H1 (cell line): ENCODE results near the gene NAT10. TPM values are rescaled to one million over a fixed set of nuclear protein-coding genes. Genes with fewer than 3 reads are reported as not detected.

ENCODE experiments used
- CREB1 ChIP-seq: IDR thresholded peaks from 2 replicates; pipeline ENCODE4 v1.6.1; 2012; ENCODE audit warnings: inconsistent platforms
- HDAC2 ChIP-seq, 2 experiments: fragments of 300-600 bp in 1 of 2; sonication (generic) in 1 of 2; IDR thresholded peaks; 2 replicates each; pipeline ENCODE4 v1.6.1; 2011 to 2012; ENCODE audit warnings: low read depth in 2 of 2, low read length in 2 of 2, mild to moderate bottlenecking in 2 of 2, moderate library complexity in 2 of 2, borderline replicate concordance in 1 of 2, inconsistent platforms in 1 of 2
- SP4 ChIP-seq: IDR thresholded peaks from 2 replicates; pipeline ENCODE4 v1.6.1; 2012; ENCODE audit warnings: low read length, inconsistent platforms
- polyA plus RNA-seq, 7 experiments: library from polyadenylated mRNA; depleted of rRNA in 3 of 7; stranded (reverse) in 5 of 7; unstranded in 2 of 7; fragments of >200 nt in 5 of 7; fragments of 200-250 nt in 2 of 7; gene quantifications; 1 replicate in 5 of 7; 2 replicates in 1 of 7; 4 replicates in 1 of 7; pipeline versions ENCODE4 v1.2.1 to v1.2.3, GENCODE V29; 2011 to 2013; ENCODE audit warnings: missing spikeins in 2 of 7, mixed read lengths in 2 of 7
- total RNA-seq: library from RNA; stranded (reverse); fragmentation: NEBNext Ultra II Directional; extraction: Animal tissue kit (Norgen Biotek cat#: 25700); gene quantifications from 2 replicates; pipeline ENCODE4 v1.2.1, GENCODE V29; 2021
- TF ChIP-seq, protein P1 (sequence below): fragments of 300-600 bp; sonication (generic); IDR thresholded peaks from 2 replicates; pipeline ENCODE4 v1.7.1; 2012; ENCODE audit warnings: low read length, moderate library complexity, mild to moderate bottlenecking, inconsistent platforms; ENCODE audit not compliant: insufficient replicate concordance

NAT10 gene
- total and polyA plus RNA-seq, 2 of the 8 experiments (the other 6 are each of a cell fraction or from before 2014, with no cell fraction given) = 66.3 to 89.6 TPM

DNA sequence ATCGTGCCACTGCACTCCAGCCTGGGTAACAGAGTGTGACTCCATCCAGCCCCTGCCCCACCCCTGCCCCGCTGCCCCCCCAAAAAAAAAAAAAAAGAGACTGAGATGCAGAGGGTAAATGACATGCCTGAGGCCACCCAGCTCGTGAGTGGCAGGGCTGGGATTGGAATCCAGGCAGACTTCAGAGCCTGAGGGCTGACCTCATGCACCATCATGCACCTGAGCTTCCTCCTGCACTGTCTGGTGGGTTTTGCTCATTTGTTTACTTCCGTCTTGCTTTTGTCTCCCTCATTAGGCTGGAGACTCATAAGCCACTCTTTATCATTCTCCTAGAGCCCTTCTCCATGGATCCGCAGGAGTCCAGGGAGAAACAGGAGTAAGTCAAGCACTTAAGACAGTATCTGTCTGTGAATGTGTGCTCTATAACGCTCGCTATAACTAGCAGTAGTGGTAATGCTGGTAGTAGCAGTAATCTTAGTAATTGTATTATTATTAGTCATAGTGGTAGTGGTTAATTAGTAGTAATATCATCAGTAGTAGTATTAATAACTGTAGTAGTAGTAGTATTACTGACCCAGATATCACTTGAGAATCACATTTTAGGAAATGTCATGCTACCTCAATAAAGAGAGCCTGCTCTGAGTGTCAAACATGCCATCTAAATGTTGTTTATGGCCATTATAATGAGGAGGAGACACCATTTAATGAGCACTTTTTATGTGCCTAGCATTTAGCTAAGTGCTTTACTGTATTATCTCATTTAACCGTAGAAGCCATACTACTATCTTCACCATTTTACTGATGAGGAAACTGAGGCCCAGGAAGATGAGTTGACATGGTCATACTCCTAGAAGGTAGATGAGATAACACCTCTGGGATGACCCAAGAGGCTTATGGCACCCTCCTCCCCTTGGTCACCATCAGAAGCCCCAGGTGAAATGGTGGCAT lies 85.0 kb downstream of the NAT10 start (continued):
- TF ChIP-seq, protein P1, sequence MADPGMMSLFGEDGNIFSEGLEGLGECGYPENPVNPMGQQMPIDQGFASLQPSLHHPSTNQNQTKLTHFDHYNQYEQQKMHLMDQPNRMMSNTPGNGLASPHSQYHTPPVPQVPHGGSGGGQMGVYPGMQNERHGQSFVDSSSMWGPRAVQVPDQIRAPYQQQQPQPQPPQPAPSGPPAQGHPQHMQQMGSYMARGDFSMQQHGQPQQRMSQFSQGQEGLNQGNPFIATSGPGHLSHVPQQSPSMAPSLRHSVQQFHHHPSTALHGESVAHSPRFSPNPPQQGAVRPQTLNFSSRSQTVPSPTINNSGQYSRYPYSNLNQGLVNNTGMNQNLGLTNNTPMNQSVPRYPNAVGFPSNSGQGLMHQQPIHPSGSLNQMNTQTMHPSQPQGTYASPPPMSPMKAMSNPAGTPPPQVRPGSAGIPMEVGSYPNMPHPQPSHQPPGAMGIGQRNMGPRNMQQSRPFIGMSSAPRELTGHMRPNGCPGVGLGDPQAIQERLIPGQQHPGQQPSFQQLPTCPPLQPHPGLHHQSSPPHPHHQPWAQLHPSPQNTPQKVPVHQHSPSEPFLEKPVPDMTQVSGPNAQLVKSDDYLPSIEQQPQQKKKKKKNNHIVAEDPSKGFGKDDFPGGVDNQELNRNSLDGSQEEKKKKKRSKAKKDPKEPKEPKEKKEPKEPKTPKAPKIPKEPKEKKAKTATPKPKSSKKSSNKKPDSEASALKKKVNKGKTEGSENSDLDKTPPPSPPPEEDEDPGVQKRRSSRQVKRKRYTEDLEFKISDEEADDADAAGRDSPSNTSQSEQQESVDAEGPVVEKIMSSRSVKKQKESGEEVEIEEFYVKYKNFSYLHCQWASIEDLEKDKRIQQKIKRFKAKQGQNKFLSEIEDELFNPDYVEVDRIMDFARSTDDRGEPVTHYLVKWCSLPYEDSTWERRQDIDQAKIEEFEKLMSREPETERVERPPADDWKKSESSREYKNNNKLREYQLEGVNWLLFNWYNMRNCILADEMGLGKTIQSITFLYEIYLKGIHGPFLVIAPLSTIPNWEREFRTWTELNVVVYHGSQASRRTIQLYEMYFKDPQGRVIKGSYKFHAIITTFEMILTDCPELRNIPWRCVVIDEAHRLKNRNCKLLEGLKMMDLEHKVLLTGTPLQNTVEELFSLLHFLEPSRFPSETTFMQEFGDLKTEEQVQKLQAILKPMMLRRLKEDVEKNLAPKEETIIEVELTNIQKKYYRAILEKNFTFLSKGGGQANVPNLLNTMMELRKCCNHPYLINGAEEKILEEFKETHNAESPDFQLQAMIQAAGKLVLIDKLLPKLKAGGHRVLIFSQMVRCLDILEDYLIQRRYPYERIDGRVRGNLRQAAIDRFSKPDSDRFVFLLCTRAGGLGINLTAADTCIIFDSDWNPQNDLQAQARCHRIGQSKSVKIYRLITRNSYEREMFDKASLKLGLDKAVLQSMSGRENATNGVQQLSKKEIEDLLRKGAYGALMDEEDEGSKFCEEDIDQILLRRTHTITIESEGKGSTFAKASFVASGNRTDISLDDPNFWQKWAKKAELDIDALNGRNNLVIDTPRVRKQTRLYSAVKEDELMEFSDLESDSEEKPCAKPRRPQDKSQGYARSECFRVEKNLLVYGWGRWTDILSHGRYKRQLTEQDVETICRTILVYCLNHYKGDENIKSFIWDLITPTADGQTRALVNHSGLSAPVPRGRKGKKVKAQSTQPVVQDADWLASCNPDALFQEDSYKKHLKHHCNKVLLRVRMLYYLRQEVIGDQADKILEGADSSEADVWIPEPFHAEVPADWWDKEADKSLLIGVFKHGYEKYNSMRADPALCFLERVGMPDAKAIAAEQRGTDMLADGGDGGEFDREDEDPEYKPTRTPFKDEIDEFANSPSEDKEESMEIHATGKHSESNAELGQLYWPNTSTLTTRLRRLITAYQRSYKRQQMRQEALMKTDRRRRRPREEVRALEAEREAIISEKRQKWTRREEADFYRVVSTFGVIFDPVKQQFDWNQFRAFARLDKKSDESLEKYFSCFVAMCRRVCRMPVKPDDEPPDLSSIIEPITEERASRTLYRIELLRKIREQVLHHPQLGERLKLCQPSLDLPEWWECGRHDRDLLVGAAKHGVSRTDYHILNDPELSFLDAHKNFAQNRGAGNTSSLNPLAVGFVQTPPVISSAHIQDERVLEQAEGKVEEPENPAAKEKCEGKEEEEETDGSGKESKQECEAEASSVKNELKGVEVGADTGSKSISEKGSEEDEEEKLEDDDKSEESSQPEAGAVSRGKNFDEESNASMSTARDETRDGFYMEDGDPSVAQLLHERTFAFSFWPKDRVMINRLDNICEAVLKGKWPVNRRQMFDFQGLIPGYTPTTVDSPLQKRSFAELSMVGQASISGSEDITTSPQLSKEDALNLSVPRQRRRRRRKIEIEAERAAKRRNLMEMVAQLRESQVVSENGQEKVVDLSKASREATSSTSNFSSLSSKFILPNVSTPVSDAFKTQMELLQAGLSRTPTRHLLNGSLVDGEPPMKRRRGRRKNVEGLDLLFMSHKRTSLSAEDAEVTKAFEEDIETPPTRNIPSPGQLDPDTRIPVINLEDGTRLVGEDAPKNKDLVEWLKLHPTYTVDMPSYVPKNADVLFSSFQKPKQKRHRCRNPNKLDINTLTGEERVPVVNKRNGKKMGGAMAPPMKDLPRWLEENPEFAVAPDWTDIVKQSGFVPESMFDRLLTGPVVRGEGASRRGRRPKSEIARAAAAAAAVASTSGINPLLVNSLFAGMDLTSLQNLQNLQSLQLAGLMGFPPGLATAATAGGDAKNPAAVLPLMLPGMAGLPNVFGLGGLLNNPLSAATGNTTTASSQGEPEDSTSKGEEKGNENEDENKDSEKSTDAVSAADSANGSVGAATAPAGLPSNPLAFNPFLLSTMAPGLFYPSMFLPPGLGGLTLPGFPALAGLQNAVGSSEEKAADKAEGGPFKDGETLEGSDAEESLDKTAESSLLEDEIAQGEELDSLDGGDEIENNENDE = no peak
- TF ChIP-seq HDAC2 (IDR thresholded peaks at IDR 0.05; ENCODE audit: borderline replicate concordance in 1 of 2, low read depth in 2 of 2, low read length in 2 of 2) (no peak), CREB1 (no peak), SP4 (no peak)
- TF ChIP-seq, all 59 proteins: peak for 0
